Measurements from ENCODE around the gene MOB3B.

The MOB3B gene

GRCh38 chr9:27542508-27542907 is 12.9 kb upstream of the MOB3B start:
- Histone ChIP-seq H3K9me3 (ENCODE audit: control insufficient read depth in 2 of 2, low read length in 2 of 2) (no peaks in the 10 kb centered on the region), H3K36me3 (ENCODE audit: control insufficient read depth in 2 of 2, insufficient read depth in 2 of 2, low read length in 2 of 2) (no peaks in the 10 kb centered on the region), H3K4me3 (ENCODE audit: low read length in 2 of 2) (no peak overlapping the region), H3K4me1 (ENCODE audit: control insufficient read depth in 2 of 2, insufficient read depth in 2 of 2, low read length in 2 of 2) (peaks cover 0 to 10% of the 10 kb centered on the region in 2 donors), H3K27ac (ENCODE audit: low read depth in 2 of 2, low read length in 2 of 2) (no peak overlapping the region), H3K27me3 (ENCODE audit: control insufficient read depth in 2 of 2, insufficient read depth in 2 of 2, low read length in 2 of 2) (no peaks in the 10 kb centered on the region), H3K9ac (ENCODE audit: low read depth in 1 of 2, low read length in 2 of 2) (no peak overlapping the region)

- Histone ChIP-seq H3K27me3 (ENCODE audit: control insufficient read depth in 2 of 2, insufficient read depth in 2 of 2, low read length in 2 of 2) (no peaks in the 10 kb centered on the region), H3K4me1 (ENCODE audit: control insufficient read depth in 2 of 2, insufficient read depth in 2 of 2, low read length in 2 of 2) (peaks cover 0 to 10% of the 10 kb centered on the region in 2 donors), H3K9me3 (ENCODE audit: control insufficient read depth in 2 of 2, low read length in 2 of 2) (no peaks in the 10 kb centered on the region), H3K36me3 (ENCODE audit: control insufficient read depth in 2 of 2, insufficient read depth in 2 of 2, low read length in 2 of 2) (no peaks in the 10 kb centered on the region), H3K27ac (ENCODE audit: low read depth in 2 of 2, low read length in 2 of 2) (no peak overlapping the region), H3K4me3 (ENCODE audit: low read length in 2 of 2) (no peak overlapping the region), H3K9ac (ENCODE audit: low read depth in 1 of 2, low read length in 2 of 2) (no peak overlapping the region)
Measured at GRCh38 chr9:27541740-27542139, 12.1 kb upstream of the MOB3B start.

DNA sequence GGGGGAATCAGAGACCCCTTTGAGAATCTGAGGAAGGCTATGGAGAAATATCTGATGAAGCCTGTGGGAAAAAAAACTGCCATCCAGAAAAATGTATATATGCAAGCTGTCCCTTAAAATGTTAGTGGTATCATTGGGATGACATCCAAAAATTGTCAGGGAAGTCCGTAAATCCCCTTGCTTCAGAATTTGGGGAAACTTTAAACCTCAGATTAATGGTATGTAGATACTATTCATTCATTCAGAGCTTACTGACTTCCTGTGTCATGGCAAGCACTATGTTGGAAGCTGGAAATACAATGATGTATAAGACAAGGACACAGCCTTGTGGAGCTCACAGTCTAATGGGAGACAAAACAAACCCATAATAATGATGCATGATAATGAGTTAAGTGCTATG is 10.9 kb upstream of the MOB3B start:
- Histone ChIP-seq H3K27ac (ENCODE audit: low read depth in 2 of 2, low read length in 2 of 2) (peak overlapping the region in 1 of 2 donors; percentile 16), H3K4me3 (ENCODE audit: low read length in 2 of 2) (no peak overlapping the region), H3K36me3 (ENCODE audit: control insufficient read depth in 2 of 2, insufficient read depth in 2 of 2, low read length in 2 of 2) (no peaks in the 10 kb centered on the region), H3K9me3 (ENCODE audit: control insufficient read depth in 2 of 2, low read length in 2 of 2) (no peaks in the 10 kb centered on the region), H3K27me3 (ENCODE audit: control insufficient read depth in 2 of 2, insufficient read depth in 2 of 2, low read length in 2 of 2) (no peaks in the 10 kb centered on the region), H3K9ac (ENCODE audit: low read depth in 1 of 2, low read length in 2 of 2) (no peak overlapping the region), H3K4me1 (ENCODE audit: control insufficient read depth in 2 of 2, insufficient read depth in 2 of 2, low read length in 2 of 2) (peaks cover 0 to 10% of the 10 kb centered on the region in 2 donors)

DNA sequence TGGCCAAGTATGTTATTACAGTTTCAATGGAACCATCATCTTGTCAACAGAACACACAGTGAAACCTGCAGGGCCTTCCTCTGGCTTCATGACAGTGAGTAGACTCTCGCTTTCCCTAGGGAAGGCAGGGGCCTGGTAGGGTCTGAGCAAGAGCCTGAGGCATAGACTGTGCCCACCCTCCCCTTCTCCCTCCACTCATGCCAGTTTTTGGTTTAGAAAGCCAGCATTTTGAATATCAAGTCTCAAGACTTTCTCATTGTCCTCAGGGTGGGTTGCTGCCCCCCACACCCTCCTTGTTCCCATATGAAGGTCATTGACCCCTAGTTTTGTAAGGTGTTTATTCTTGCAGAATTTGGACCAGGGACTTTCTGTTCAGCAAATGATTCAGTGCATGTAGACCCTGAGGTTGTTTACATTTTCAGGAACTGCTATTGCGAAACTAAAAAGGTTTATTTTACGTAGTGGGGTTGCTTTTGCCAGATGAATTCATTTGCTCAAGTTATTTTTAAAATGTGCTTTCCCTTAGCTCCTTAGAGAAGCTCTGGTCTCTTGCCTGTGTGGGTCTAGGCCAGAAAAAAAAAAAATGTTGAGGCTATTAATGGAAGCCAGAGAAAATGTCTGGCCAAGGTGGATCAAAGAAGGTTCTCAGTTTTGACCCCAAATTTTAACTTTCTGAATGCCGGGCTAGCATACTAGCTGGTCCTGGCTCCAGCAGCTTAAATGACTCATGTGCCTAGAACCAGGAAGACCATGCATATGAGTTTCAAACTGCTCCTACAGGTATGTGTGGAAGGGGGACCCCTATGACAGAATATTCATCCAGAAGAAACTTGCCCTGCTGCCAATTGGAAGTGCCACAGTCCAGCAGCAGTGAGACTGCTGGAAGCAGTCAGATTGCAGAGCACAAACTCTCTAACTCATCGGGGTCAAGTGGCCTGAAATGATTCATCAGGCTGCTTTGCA is 10.1 kb upstream of the MOB3B start:
- H3K4me1 ChIP-seq (ENCODE audit: control insufficient read depth in 2 of 2, insufficient read depth in 2 of 2, low read length in 2 of 2) = peaks cover 0 to 7% of the 10 kb centered on the region in 2 donors
- no peaks in the 10 kb centered on the region for H3K9me3 ChIP-seq (ENCODE audit: control insufficient read depth in 2 of 2, low read length in 2 of 2)
- no peak overlapping the region for H3K9ac ChIP-seq (ENCODE audit: low read depth in 1 of 2, low read length in 2 of 2)
- no peaks in the 10 kb centered on the region for H3K27me3 ChIP-seq (ENCODE audit: control insufficient read depth in 2 of 2, insufficient read depth in 2 of 2, low read length in 2 of 2)
- H3K4me3 ChIP-seq (ENCODE audit: low read length in 2 of 2) = no peak overlapping the region
- peak overlapping the region; percentile 49 to 56 for H3K27ac ChIP-seq (ENCODE audit: low read depth in 2 of 2, low read length in 2 of 2)
- no peaks in the 10 kb centered on the region for H3K36me3 ChIP-seq (ENCODE audit: control insufficient read depth in 2 of 2, insufficient read depth in 2 of 2, low read length in 2 of 2)

- Histone ChIP-seq H3K27me3 (ENCODE audit: control insufficient read depth in 2 of 2, insufficient read depth in 2 of 2, low read length in 2 of 2) (no peaks in the 10 kb centered on the region), H3K4me1 (ENCODE audit: control insufficient read depth in 2 of 2, insufficient read depth in 2 of 2, low read length in 2 of 2) (peaks cover 0 to 7% of the 10 kb centered on the region in 2 donors), H3K36me3 (ENCODE audit: control insufficient read depth in 2 of 2, insufficient read depth in 2 of 2, low read length in 2 of 2) (no peaks in the 10 kb centered on the region), H3K9me3 (ENCODE audit: control insufficient read depth in 2 of 2, low read length in 2 of 2) (no peaks in the 10 kb centered on the region), H3K27ac (ENCODE audit: low read depth in 2 of 2, low read length in 2 of 2) (no peak overlapping the region), H3K9ac (ENCODE audit: low read depth in 1 of 2, low read length in 2 of 2) (no peak overlapping the region), H3K4me3 (ENCODE audit: low read length in 2 of 2) (no peak overlapping the region)
Measured at GRCh38 chr9:27538647-27539046, 9.0 kb upstream of the MOB3B start.

DNA sequence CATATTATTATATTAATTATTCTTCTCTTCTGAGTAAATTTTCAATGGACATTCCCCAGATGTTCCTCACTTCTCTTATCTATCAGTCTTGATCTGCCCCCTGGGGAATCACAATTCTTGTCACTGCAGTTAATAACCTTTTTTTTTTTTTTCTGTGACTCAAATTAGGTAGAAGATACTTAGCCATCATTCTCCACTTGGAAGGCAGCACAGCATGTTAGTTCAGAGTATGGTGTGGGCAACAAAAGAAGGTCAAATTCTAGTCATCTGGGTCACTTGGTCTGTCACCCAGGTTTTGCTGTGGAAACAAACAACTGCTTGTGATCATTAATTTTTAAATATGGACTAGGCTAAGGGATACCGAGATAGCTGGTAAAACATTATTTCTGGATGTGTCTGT is 8.1 kb upstream of the MOB3B start:
- peaks cover 0 to 7% of the 10 kb centered on the region in 2 donors for H3K4me1 ChIP-seq (ENCODE audit: control insufficient read depth in 2 of 2, insufficient read depth in 2 of 2, low read length in 2 of 2)

DNA sequence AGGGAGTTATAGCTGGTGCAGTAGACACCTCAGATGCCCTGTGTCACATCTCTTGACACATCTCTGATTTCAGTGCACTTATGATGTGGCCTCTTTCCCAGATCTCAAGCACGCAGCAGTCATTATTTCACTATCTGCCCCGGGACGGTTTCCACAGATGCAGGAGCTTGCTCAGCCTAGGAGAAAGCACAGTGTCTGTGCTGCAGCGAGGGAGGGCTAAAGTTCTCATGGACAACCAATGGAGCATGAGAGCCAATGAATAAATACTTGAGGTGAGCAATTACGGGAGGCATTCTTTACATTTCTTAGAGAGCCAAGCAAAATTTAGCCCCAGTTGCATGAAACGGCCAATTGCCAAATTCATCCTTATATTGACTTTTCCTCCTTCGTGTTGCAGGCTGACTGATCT is 7.4 kb upstream of the MOB3B start:
- Histone ChIP-seq H3K4me3 (ENCODE audit: low read length in 2 of 2) (no peak overlapping the region), H3K27me3 (ENCODE audit: control insufficient read depth in 2 of 2, insufficient read depth in 2 of 2, low read length in 2 of 2) (no peaks in the 10 kb centered on the region), H3K36me3 (ENCODE audit: control insufficient read depth in 2 of 2, insufficient read depth in 2 of 2, low read length in 2 of 2) (no peaks in the 10 kb centered on the region), H3K9ac (ENCODE audit: low read depth in 1 of 2, low read length in 2 of 2) (no peak overlapping the region), H3K9me3 (ENCODE audit: control insufficient read depth in 2 of 2, low read length in 2 of 2) (no peaks in the 10 kb centered on the region), H3K27ac (ENCODE audit: low read depth in 2 of 2, low read length in 2 of 2) (no peak overlapping the region), H3K4me1 (ENCODE audit: control insufficient read depth in 2 of 2, insufficient read depth in 2 of 2, low read length in 2 of 2) (peaks cover 0 to 7% of the 10 kb centered on the region in 2 donors)

More for the DNA sequence above, 8.1 kb upstream of the MOB3B start:
- Histone ChIP-seq H3K4me3 (ENCODE audit: low read length in 2 of 2) (no peak overlapping the region), H3K27ac (ENCODE audit: low read depth in 2 of 2, low read length in 2 of 2) (no peak overlapping the region), H3K27me3 (ENCODE audit: control insufficient read depth in 2 of 2, insufficient read depth in 2 of 2, low read length in 2 of 2) (no peaks in the 10 kb centered on the region), H3K9ac (ENCODE audit: low read depth in 1 of 2, low read length in 2 of 2) (no peak overlapping the region), H3K36me3 (ENCODE audit: control insufficient read depth in 2 of 2, insufficient read depth in 2 of 2, low read length in 2 of 2) (no peaks in the 10 kb centered on the region), H3K9me3 (ENCODE audit: control insufficient read depth in 2 of 2, low read length in 2 of 2) (no peaks in the 10 kb centered on the region)

- Histone ChIP-seq H3K27me3 (ENCODE audit: control insufficient read depth in 2 of 2, insufficient read depth in 2 of 2, low read length in 2 of 2) (no peaks in the 10 kb centered on the region), H3K27ac (ENCODE audit: low read depth in 2 of 2, low read length in 2 of 2) (no peak overlapping the region), H3K4me3 (ENCODE audit: low read length in 2 of 2) (no peak overlapping the region), H3K36me3 (ENCODE audit: control insufficient read depth in 2 of 2, insufficient read depth in 2 of 2, low read length in 2 of 2) (no peaks in the 10 kb centered on the region), H3K9me3 (ENCODE audit: control insufficient read depth in 2 of 2, low read length in 2 of 2) (no peaks in the 10 kb centered on the region), H3K4me1 (ENCODE audit: control insufficient read depth in 2 of 2, insufficient read depth in 2 of 2, low read length in 2 of 2) (peaks cover 0 to 7% of the 10 kb centered on the region in 2 donors), H3K9ac (ENCODE audit: low read depth in 1 of 2, low read length in 2 of 2) (no peak overlapping the region)
Measured at GRCh38 chr9:27536168-27536567, 6.6 kb upstream of the MOB3B start.

- Histone ChIP-seq H3K9ac (ENCODE audit: low read depth in 1 of 2, low read length in 2 of 2) (no peak overlapping the region), H3K9me3 (ENCODE audit: control insufficient read depth in 2 of 2, low read length in 2 of 2) (no peaks in the 10 kb centered on the region), H3K36me3 (ENCODE audit: control insufficient read depth in 2 of 2, insufficient read depth in 2 of 2, low read length in 2 of 2) (no peaks in the 10 kb centered on the region), H3K27me3 (ENCODE audit: control insufficient read depth in 2 of 2, insufficient read depth in 2 of 2, low read length in 2 of 2) (no peaks in the 10 kb centered on the region), H3K4me1 (ENCODE audit: control insufficient read depth in 2 of 2, insufficient read depth in 2 of 2, low read length in 2 of 2) (peaks cover 0 to 7% of the 10 kb centered on the region in 2 donors), H3K27ac (ENCODE audit: low read depth in 2 of 2, low read length in 2 of 2) (no peak overlapping the region), H3K4me3 (ENCODE audit: low read length in 2 of 2) (no peak overlapping the region)
Measured at GRCh38 chr9:27535701-27536118, 6.1 kb upstream of the MOB3B start.

GRCh38 chr9:27534658-27535209 is 5.1 kb upstream of the MOB3B start:
- Histone ChIP-seq H3K27me3 (ENCODE audit: control insufficient read depth in 2 of 2, insufficient read depth in 2 of 2, low read length in 2 of 2) (no peaks in the 10 kb centered on the region), H3K27ac (ENCODE audit: low read depth in 2 of 2, low read length in 2 of 2) (peak overlapping the region; percentile 6 to 21), H3K9ac (ENCODE audit: low read depth in 1 of 2, low read length in 2 of 2) (no peak overlapping the region), H3K4me3 (ENCODE audit: low read length in 2 of 2) (no peak overlapping the region), H3K36me3 (ENCODE audit: control insufficient read depth in 2 of 2, insufficient read depth in 2 of 2, low read length in 2 of 2) (no peaks in the 10 kb centered on the region), H3K9me3 (ENCODE audit: control insufficient read depth in 2 of 2, low read length in 2 of 2) (no peaks in the 10 kb centered on the region), H3K4me1 (ENCODE audit: control insufficient read depth in 2 of 2, insufficient read depth in 2 of 2, low read length in 2 of 2) (peaks cover 0 to 11% of the 10 kb centered on the region in 2 donors)

All from mucosa of rectum (tissue), 2 donors.